ELF-1 (cell line): ENCODE measurements around the gene SLCO1B1.
"Not testable (repeated sequence)": the region's sequence is repeated elsewhere in the genome, so short reads cannot be mapped to it uniquely, and the experiment has no call there.

Experiments used
- DNase-seq: peaks from one replicate; pipeline ENCODE4 v3.0.0-alpha.2; 2016; ENCODE audit warnings: low read depth, low spot score

SLCO1B1 gene

GRCh38 chr12:21130998-21131397, at the start of gene SLCO1B1:
SLCO1B1 (plus strand) TSS chr12:21131194; CDS start chr12:21141575, 10,381 bp downstream.
- DNase-seq = no peak

GRCh38 chr12:21084753-21085152, 46.2 kb upstream of the SLCO1B1 start:
- DNase-seq = not testable (repeated sequence)

- no peak for DNase-seq
Measured at GRCh38 chr12:21111732-21112131, 19.3 kb upstream of the SLCO1B1 start.

GRCh38 chr12:21113266-21113665, 17.7 kb upstream of the SLCO1B1 start:
- no peak for DNase-seq

- no peak for DNase-seq
Measured at GRCh38 chr12:21117995-21118394, 13.0 kb upstream of the SLCO1B1 start.

GRCh38 chr12:21118760-21119159, 12.2 kb upstream of the SLCO1B1 start:
- DNase-seq = no peak

- DNase-seq = no peak
Measured at GRCh38 chr12:21129351-21129750, 1.6 kb upstream of the SLCO1B1 start.

- no peak for DNase-seq
Measured at GRCh38 chr12:21129906-21130305, 1.1 kb upstream of the SLCO1B1 start.

GRCh38 chr12:21137318-21137999, 6.5 kb downstream of the SLCO1B1 start:
- not testable (repeated sequence) for DNase-seq

- no peak for DNase-seq
Measured at GRCh38 chr12:21138016-21138415, 7.0 kb downstream of the SLCO1B1 start.

GRCh38 chr12:21144309-21144708, 13.3 kb downstream of the SLCO1B1 start:
- no peak for DNase-seq

- peak; percentile 47 for DNase-seq
Measured at GRCh38 chr12:21149861-21150260, 18.9 kb downstream of the SLCO1B1 start.

- DNase-seq = no peak
Measured at GRCh38 chr12:21151184-21151583, 20.2 kb downstream of the SLCO1B1 start.

- no peak for DNase-seq
Measured at GRCh38 chr12:21155522-21156351, 24.7 kb downstream of the SLCO1B1 start.

GRCh38 chr12:21165048-21165447, 34.1 kb downstream of the SLCO1B1 start:
- DNase-seq = no peak

- DNase-seq = peak; percentile 90
Measured at GRCh38 chr12:21169878-21170472, 39.0 kb downstream of the SLCO1B1 start.

- DNase-seq = peak; percentile 2
Measured at GRCh38 chr12:21172079-21172478, 41.1 kb downstream of the SLCO1B1 start.

- DNase-seq = no peak
Measured at GRCh38 chr12:21183721-21184275, 52.8 kb downstream of the SLCO1B1 start.

- no peak for DNase-seq
Measured at GRCh38 chr12:21190016-21190415, 59.0 kb downstream of the SLCO1B1 start.

GRCh38 chr12:21214433-21214832, 83.4 kb downstream of the SLCO1B1 start:
- DNase-seq = peak; percentile 88

GRCh38 chr12:21219206-21219605, 88.2 kb downstream of the SLCO1B1 start:
- DNase-seq = no peak

GRCh38 chr12:21220266-21220665, 89.3 kb downstream of the SLCO1B1 start:
- no peak for DNase-seq
